Transverse colon (tissue), 4 donors: ENCODE measurements around the gene B4GALNT1.

Experiments
- CTCF ChIP-seq, 5 experiments: fragments of 200-600 bp in 3 of 5; fragments of 450-650 bp in 2 of 5; sonication (generic) in 3 of 5; IDR thresholded peaks; 1 replicate in 2 of 5; 2 replicates in 3 of 5; pipeline ENCODE4 v1.5.1; 2016 to 2017; ENCODE audit warnings: antibody characterized with exemption in 5 of 5, inconsistent platforms in 3 of 5, mild to moderate bottlenecking in 2 of 5, moderate library complexity in 1 of 5
- EP300 ChIP-seq: sonication (generic); formaldehyde crosslinking; IDR thresholded peaks from one replicate; pipeline ENCODE4 v1.6.1; 2017; ENCODE audit warnings: antibody characterized with exemption, low read depth
- POLR2A ChIP-seq: fragments of 450-650 bp; IDR thresholded peaks from one replicate; pipeline ENCODE4 v1.6.1; 2016; ENCODE audit warnings: antibody characterized with exemption, mild to moderate bottlenecking, moderate library complexity
- POLR2AphosphoS5 ChIP-seq, 3 donors: sonication (generic); formaldehyde crosslinking; IDR thresholded peaks; one replicate each; pipeline ENCODE4 v1.6.1; 2016; ENCODE audit warnings: antibody characterized with exemption in 3 of 3

- TF ChIP-seq CTCF (IDR thresholded peaks at IDR 0.05) = peak; percentile 91 to 96 (median 93)
- TF ChIP-seq POLR2AphosphoS5 (IDR thresholded peaks at IDR 0.05) = no peak
- no peak for TF ChIP-seq POLR2A
- no peak for TF ChIP-seq EP300
These were observed 49.8 kb downstream of the B4GALNT1 start for GRCh38 chr12:57583008-57583831.
